GM19023 (cell line): ENCODE results near the gene KLRG1.
A peak's percentile ranks its signal among the peaks of the same experiment; 100 is the strongest.

ENCODE experiments used
- ATAC-seq: cut with Tn5 transposase; IDR thresholded peaks from one replicate; pipeline ENCODE4 v1.9.1; 2021; ENCODE audit warnings: mild to moderate bottlenecking, moderate library complexity; ENCODE audit not compliant: unreplicated experiment

Gene KLRG1

GRCh38 chr12:8985213-8985754 is 4.1 kb upstream of the KLRG1 start:
- no peak for ATAC-seq

GRCh38 chr12:8987163-8987562 is 2.2 kb upstream of the KLRG1 start:
- ATAC-seq, result no peak

- ATAC-seq, result no peak
Measured at GRCh38 chr12:8987685-8988084, 1.7 kb upstream of the KLRG1 start.

- no peak for ATAC-seq
Measured at GRCh38 chr12:8991371-8992345, 2.3 kb downstream of the KLRG1 start.

- ATAC-seq, result no peak
Measured at GRCh38 chr12:8993827-8994226, 4.5 kb downstream of the KLRG1 start.

GRCh38 chr12:8995021-8995775 is 5.9 kb downstream of the KLRG1 start:
- ATAC-seq, result no peak

GRCh38 chr12:8996682-8997405 is 7.5 kb downstream of the KLRG1 start:
- peak; percentile 98 for ATAC-seq

GRCh38 chr12:9001233-9001632 is 11.9 kb downstream of the KLRG1 start:
- ATAC-seq, result no peak

GRCh38 chr12:9002335-9002734 is 13.0 kb downstream of the KLRG1 start:
- ATAC-seq, result no peak

- no peak for ATAC-seq
Measured at GRCh38 chr12:9022592-9022991, 33.2 kb downstream of the KLRG1 start.

- ATAC-seq, result no peak
Measured at GRCh38 chr12:9024512-9024911, 35.2 kb downstream of the KLRG1 start.

GRCh38 chr12:9027161-9028059 is 38.1 kb downstream of the KLRG1 start:
- no peak for ATAC-seq

- no peak for ATAC-seq
Measured at GRCh38 chr12:9030776-9031175, 41.4 kb downstream of the KLRG1 start.

- no peak for ATAC-seq
Measured at GRCh38 chr12:9032202-9032964, 43.0 kb downstream of the KLRG1 start.

- no peak for ATAC-seq
Measured at GRCh38 chr12:9033265-9033887, 44.0 kb downstream of the KLRG1 start.

GRCh38 chr12:9034095-9034494 is 44.7 kb downstream of the KLRG1 start:
- ATAC-seq, result no peak

GRCh38 chr12:9036227-9036626 is 46.9 kb downstream of the KLRG1 start:
- no peak for ATAC-seq

GRCh38 chr12:9037431-9037830 is 48.1 kb downstream of the KLRG1 start:
- no peak for ATAC-seq
